HT1080 (cell line): ENCODE results near the gene NOL9. TPM values are rescaled to one million over a fixed set of nuclear protein-coding genes. Genes with fewer than 3 reads are reported as not detected.
"Not testable (repeated sequence)": the region's sequence is repeated elsewhere in the genome, so short reads cannot be mapped to it uniquely, and the experiment has no call there.

Source experiments
- DNase-seq: peaks from one replicate; pipeline ENCODE4 v3.0.0-alpha.2; 2015; ENCODE audit warnings: low read depth
- polyA plus RNA-seq, 2 experiments: library from polyadenylated mRNA; depleted of rRNA; stranded (reverse); fragments of >200 nt; gene quantifications; 2 replicates each; pipeline ENCODE4 v1.2.3, GENCODE V29; 2015
- total RNA-seq: library from RNA; depleted of rRNA; stranded (reverse); fragments of >200 nt; shearing (Covaris generic); gene quantifications from 2 replicates; pipeline ENCODE4 v1.2.3, GENCODE V29; 2014; rRNA removed

The NOL9 gene
- 35.5 and 44.3 TPM in 2 replicates for total RNA-seq
- 22.9 and 25.1 TPM in 2 replicates for polyA plus RNA-seq (2015; cell fraction: cytosol; rRNA removed)
- polyA plus RNA-seq (2015; cell fraction: nucleus; rRNA removed): 62.7 and 66.0 TPM in 2 replicates

GRCh38 chr1:6554031-6554906 is at the start of gene NOL9:
Gene NOL9 (minus strand): TSS chr1:6554513. CDS start chr1:6554502, 11 bp downstream.
- DNase-seq: peak; percentile 87

- peak; percentile 76 for DNase-seq
Measured at GRCh38 chr1:6603238-6603914, 49.1 kb upstream of the NOL9 start.

GRCh38 chr1:6602669-6603237 is 48.4 kb upstream of the NOL9 start, which contains the start of gene KLHL21:
Gene KLHL21 (minus strand): TSS chr1:6602869. CDS start chr1:6602817, 52 bp downstream.
- peak; percentile 81 for DNase-seq

GRCh38 chr1:6601923-6602668 is 47.8 kb upstream of the NOL9 start:
- no peak for DNase-seq

- peak; percentile 98 for DNase-seq
Measured at GRCh38 chr1:6601049-6601922, 47.0 kb upstream of the NOL9 start.

- no peak for DNase-seq
Measured at GRCh38 chr1:6600410-6601048, 46.2 kb upstream of the NOL9 start.

- DNase-seq: not testable (repeated sequence)
Measured at GRCh38 chr1:6599991-6600390, 45.7 kb upstream of the NOL9 start.

- no peak for DNase-seq
Measured at GRCh38 chr1:6599141-6599975, 45.0 kb upstream of the NOL9 start.

GRCh38 chr1:6597777-6598131 is 43.4 kb upstream of the NOL9 start:
- no peak for DNase-seq

- no peak for DNase-seq
Measured at GRCh38 chr1:6596886-6597776, 42.8 kb upstream of the NOL9 start.

GRCh38 chr1:6596351-6596750 is 42.0 kb upstream of the NOL9 start:
- DNase-seq: no peak

GRCh38 chr1:6594977-6595740 is 40.8 kb upstream of the NOL9 start:
- no peak for DNase-seq

- DNase-seq: no peak
Measured at GRCh38 chr1:6593810-6594209, 39.5 kb upstream of the NOL9 start.

GRCh38 chr1:6592865-6593593 is 38.7 kb upstream of the NOL9 start:
- DNase-seq: no peak

GRCh38 chr1:6592441-6592840 is 38.1 kb upstream of the NOL9 start:
- no peak for DNase-seq

GRCh38 chr1:6591644-6592043 is 37.3 kb upstream of the NOL9 start:
- no peak for DNase-seq
